Activated CD4-positive, CD25-positive, alpha-beta regulatory T cell treated with anti-CD3 and anti-CD28 coated beads, Interleukin-2, amount 50 U/mL, for 16 hours (primary cell): Measurements from ENCODE around the gene TMEM170B.

ENCODE experiments used
- DNase-seq: peaks from one replicate; pipeline ENCODE4 v3.0.0-alpha.2; 2020; ENCODE audit warnings: low read depth, low spot score

TMEM170B gene

GRCh38 chr6:11614534-11615213 is 77.1 kb downstream of the TMEM170B start:
- DNase-seq, result no peak

GRCh38 chr6:11615214-11615602 is 77.7 kb downstream of the TMEM170B start:
- DNase-seq, result no peak

GRCh38 chr6:11616200-11616611 is 78.7 kb downstream of the TMEM170B start:
- no peak for DNase-seq

GRCh38 chr6:11618533-11618932 is 81.0 kb downstream of the TMEM170B start:
- no peak for DNase-seq

- DNase-seq, result no peak
Measured at GRCh38 chr6:11621119-11621518, 83.6 kb downstream of the TMEM170B start.

- no peak for DNase-seq
Measured at GRCh38 chr6:11622156-11622555, 84.6 kb downstream of the TMEM170B start.

- no peak for DNase-seq
Measured at GRCh38 chr6:11623272-11623671, 85.7 kb downstream of the TMEM170B start.

- DNase-seq, result no peak
Measured at GRCh38 chr6:11625302-11625701, 87.8 kb downstream of the TMEM170B start.

GRCh38 chr6:11626356-11626755 is 88.8 kb downstream of the TMEM170B start:
- no peak for DNase-seq

GRCh38 chr6:11628562-11628961 is 91.0 kb downstream of the TMEM170B start:
- DNase-seq, result no peak

- no peak for DNase-seq
Measured at GRCh38 chr6:11631008-11631407, 93.5 kb downstream of the TMEM170B start.

- DNase-seq, result no peak
Measured at GRCh38 chr6:11631539-11631938, 94.0 kb downstream of the TMEM170B start.

GRCh38 chr6:11632231-11632630 is 94.7 kb downstream of the TMEM170B start:
- no peak for DNase-seq

- no peak for DNase-seq
Measured at GRCh38 chr6:11632795-11633511, 95.4 kb downstream of the TMEM170B start.
